Smooth muscle cell (in vitro differentiated cells): ENCODE data around the gene PREP. TPM values are rescaled to one million over a fixed set of nuclear protein-coding genes. Genes with fewer than 3 reads are reported as not detected.

Source experiments
- DNase-seq: peaks from one replicate; lab custom pipeline; 2025; ENCODE audit not compliant: unreplicated experiment; lab: John Stamatoyannopoulos, UW
- H2AFZ ChIP-seq: fragments of 200-600 bp; sonication (generic); 2 replicates; pipeline ENCODE4 v1.6.0; 2016; ENCODE audit warnings: antibody characterized with exemption, low read depth, mild to moderate bottlenecking
- H3F3A ChIP-seq: fragments of 200-600 bp; sonication (generic); 2 replicates; pipeline ENCODE4 v1.6.0; 2017; ENCODE audit warnings: antibody characterized with exemption, low read depth
- H3K27ac ChIP-seq: fragments of 200-600 bp; sonication (generic); 2 replicates; pipeline ENCODE4 v1.5.1; 2016; ENCODE audit warnings: low read depth, mild to moderate bottlenecking
- H3K27me3 ChIP-seq: fragments of 200-600 bp; sonication (generic); 2 replicates; pipeline ENCODE4 v1.6.1; 2016; ENCODE audit warnings: low read depth, mild to moderate bottlenecking
- H3K36me3 ChIP-seq: fragments of 200-600 bp; sonication (generic); 2 replicates; pipeline ENCODE4 v1.5.1; 2016; ENCODE audit warnings: low read depth
- H3K4me1 ChIP-seq: fragments of 200-600 bp; sonication (generic); 2 replicates; pipeline ENCODE4 v1.5.1; 2016; ENCODE audit warnings: low read depth
- H3K4me2 ChIP-seq: fragments of 200-600 bp; sonication (generic); 2 replicates; pipeline ENCODE4 v1.6.0; 2016; ENCODE audit warnings: mild to moderate bottlenecking
- H3K4me3 ChIP-seq: fragments of 200-600 bp; sonication (generic); 2 replicates; pipeline ENCODE4 v1.5.1; 2016; ENCODE audit warnings: mild to moderate bottlenecking
- H3K79me2 ChIP-seq: fragments of 200-600 bp; sonication (generic); 2 replicates; pipeline ENCODE4 v1.6.0; 2016; ENCODE audit warnings: low read depth, mild to moderate bottlenecking
- H3K9ac ChIP-seq: fragments of 200-600 bp; sonication (generic); 2 replicates; pipeline ENCODE4 v1.6.0; 2016; ENCODE audit warnings: low read depth
- H3K9me3 ChIP-seq: fragments of 200-600 bp; sonication (generic); replicated peaks from 2 replicates; pipeline ENCODE4 v1.5.1; 2016; ENCODE audit warnings: low read depth
- H4K20me1 ChIP-seq: fragments of 200-600 bp; sonication (generic); 2 replicates; pipeline ENCODE4 v1.6.0; 2016; ENCODE audit warnings: low read depth
- CTCF ChIP-seq: fragments of 200-600 bp; sonication (generic); IDR thresholded peaks from 2 replicates; pipeline ENCODE4 v1.5.1; 2017; ENCODE audit warnings: borderline replicate concordance, mild to moderate bottlenecking, antibody characterized with exemption; ENCODE audit not compliant: insufficient read depth, poor library complexity, severe bottlenecking
- WGBS: methylation state at CpG from one replicate; pipeline ENCODE4 v1.1.7; 2016; ENCODE audit warnings: low lambda C conversion rate; 5-methylcytosine and 5-hydroxymethylcytosine counted together
- polyA plus RNA-seq: library from polyadenylated mRNA; unstranded; fragments of >200 nt; fragmentation: Nextera tagmentation; extraction: Ambion mirVana; gene quantifications from 2 replicates; pipeline ENCODE4 v1.2.1, GENCODE V29; 2016
- total RNA-seq: library from RNA; depleted of rRNA; stranded (reverse); fragments of >200 nt; gene quantifications from 2 replicates; pipeline ENCODE4 v1.2.3, GENCODE V29; 2014

The PREP gene
- total and polyA plus RNA-seq, 2 experiments from 2014 or later: 23.4 to 33.2 TPM

DNA sequence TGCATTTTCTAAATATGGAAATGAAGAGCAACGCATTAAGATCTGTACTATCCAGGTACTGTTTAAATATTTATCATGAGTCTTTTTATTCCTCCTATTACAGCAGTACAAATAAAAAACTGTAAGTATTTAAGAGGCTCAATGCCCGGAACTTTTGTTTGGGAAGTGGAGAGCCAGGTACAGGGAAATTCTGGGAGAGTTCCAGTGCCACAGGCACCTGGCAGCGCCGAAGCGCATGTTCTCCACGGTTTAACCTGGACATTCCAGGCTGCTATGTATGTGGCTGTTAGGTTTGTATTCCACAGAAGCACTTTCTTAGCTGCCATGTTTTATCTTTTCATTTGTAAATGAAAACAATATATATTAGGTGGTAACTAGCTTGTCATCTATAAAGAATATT, 81.7 kb downstream of the PREP start:
- H2AFZ ChIP-seq: no peak overlapping the region
- no peaks in the 10 kb centered on the region for H3F3A ChIP-seq
- no peak overlapping the region for H3K27ac ChIP-seq
- no peaks in the 10 kb centered on the region for H3K4me1 ChIP-seq
- DNase-seq: no peak
- no peak overlapping the region for H3K9ac ChIP-seq
- H3K9me3 ChIP-seq: no peaks in the 10 kb centered on the region
- H3K79me2 ChIP-seq: no peaks in the 10 kb centered on the region
- peaks cover 14% of the 10 kb centered on the region for H3K36me3 ChIP-seq
- no peak overlapping the region for H3K4me3 ChIP-seq
- peaks cover 26% of the 10 kb centered on the region for H4K20me1 ChIP-seq
- no peaks in the 10 kb centered on the region for H3K27me3 ChIP-seq
- no peak for TF ChIP-seq CTCF
- H3K4me2 ChIP-seq: no peak overlapping the region
- 98% methylated on average over 6 of the region's 6 CpGs for WGBS

GRCh38 chr6:105320765-105321164, 82.1 kb downstream of the PREP start:
- H3K4me3 ChIP-seq: no peak overlapping the region
- no peak for TF ChIP-seq CTCF
- no peak overlapping the region for H3K27ac ChIP-seq
- peaks cover 19% of the 10 kb centered on the region for H3K36me3 ChIP-seq
- no peak overlapping the region for H3K4me2 ChIP-seq
- H3K9me3 ChIP-seq: no peaks in the 10 kb centered on the region
- no peaks in the 10 kb centered on the region for H3K27me3 ChIP-seq
- no peak overlapping the region for H3K9ac ChIP-seq
- DNase-seq: no peak
- H3F3A ChIP-seq: no peaks in the 10 kb centered on the region
- over 99% methylated on average over 3 of the region's 3 CpGs for WGBS
- H4K20me1 ChIP-seq: peaks cover 26% of the 10 kb centered on the region
- no peaks in the 10 kb centered on the region for H3K79me2 ChIP-seq
- no peak overlapping the region for H2AFZ ChIP-seq
- no peaks in the 10 kb centered on the region for H3K4me1 ChIP-seq

- Histone ChIP-seq H2AFZ (no peak overlapping the region), H3F3A (no peaks in the 10 kb centered on the region), H4K20me1 (peaks cover 26% of the 10 kb centered on the region), H3K4me3 (no peak overlapping the region), H3K27me3 (no peaks in the 10 kb centered on the region), H3K79me2 (no peaks in the 10 kb centered on the region), H3K36me3 (peaks cover 20% of the 10 kb centered on the region), H3K4me1 (no peaks in the 10 kb centered on the region), H3K9me3 (no peaks in the 10 kb centered on the region), H3K27ac (no peak overlapping the region), H3K4me2 (no peak overlapping the region), H3K9ac (no peak overlapping the region)
- 89% methylated on average over 1 of the region's 1 CpG for WGBS
- no peak for TF ChIP-seq CTCF
- DNase-seq: no peak
Measured at GRCh38 chr6:105320271-105320670, 82.6 kb downstream of the PREP start.

GRCh38 chr6:105319331-105319730, 83.6 kb downstream of the PREP start:
- Histone ChIP-seq H3K4me2 (no peak overlapping the region), H3K79me2 (no peaks in the 10 kb centered on the region), H3K4me1 (no peaks in the 10 kb centered on the region), H3K9ac (no peak overlapping the region), H2AFZ (no peak overlapping the region), H3K27ac (no peak overlapping the region), H3K4me3 (no peak overlapping the region), H3F3A (no peaks in the 10 kb centered on the region), H3K9me3 (no peaks in the 10 kb centered on the region), H3K36me3 (peaks cover 20% of the 10 kb centered on the region), H4K20me1 (peaks cover 19% of the 10 kb centered on the region), H3K27me3 (no peaks in the 10 kb centered on the region)
- no peak for DNase-seq
- WGBS: 97% methylated on average over 1 of the region's 1 CpG
- TF ChIP-seq CTCF: no peak
